Measurements from ENCODE around the gene ITGA3.

- TF ChIP-seq CTCF (IDR thresholded peaks at IDR 0.05; ENCODE audit: low read depth, low read length): no peak
- TF ChIP-seq POLR2A (IDR thresholded peaks at IDR 0.05; ENCODE audit: extremely low read depth, insufficient read length): no peak
Observed at GRCh38 chr17:50009282-50009681, 46.6 kb upstream of the ITGA3 start.

Measured in NB4 (cell line).